Measurements from ENCODE around the gene ANGPTL2. TPM values are rescaled to one million over a fixed set of nuclear protein-coding genes. Genes with fewer than 3 reads are reported as not detected.

ANGPTL2 gene
- polyA plus RNA-seq, 3 donors = 8.7 to 11.4 (median 10.8) TPM

GRCh38 chr9:127099664-127100063 lies 22.8 kb downstream of the ANGPTL2 start:
- DNase-seq (ENCODE audit: low read depth in 3 of 3, low spot score in 2 of 3) = no peak

GRCh38 chr9:127098916-127099553 lies 23.4 kb downstream of the ANGPTL2 start:
- no peak for DNase-seq (ENCODE audit: low read depth in 3 of 3, low spot score in 2 of 3)

- DNase-seq (ENCODE audit: low read depth in 3 of 3, low spot score in 2 of 3) = no peak
Measured at GRCh38 chr9:127097683-127098082, 24.8 kb downstream of the ANGPTL2 start.

GRCh38 chr9:127096208-127096607 lies 26.2 kb downstream of the ANGPTL2 start:
- no peak for DNase-seq (ENCODE audit: low read depth in 3 of 3, low spot score in 2 of 3)

- DNase-seq (ENCODE audit: low read depth in 3 of 3, low spot score in 2 of 3) = no peak
Measured at GRCh38 chr9:127095411-127095810, 27.0 kb downstream of the ANGPTL2 start.

- no peak for DNase-seq (ENCODE audit: low read depth in 3 of 3, low spot score in 2 of 3)
Measured at GRCh38 chr9:127093319-127094020, 29.0 kb downstream of the ANGPTL2 start.

GRCh38 chr9:127092041-127092608 lies 30.3 kb downstream of the ANGPTL2 start:
- DNase-seq (ENCODE audit: low read depth in 3 of 3, low spot score in 2 of 3) = no peak

GRCh38 chr9:127091526-127091925 lies 30.9 kb downstream of the ANGPTL2 start:
- no peak for DNase-seq (ENCODE audit: low read depth in 3 of 3, low spot score in 2 of 3)

- no peak for DNase-seq (ENCODE audit: low read depth in 3 of 3, low spot score in 2 of 3)
Measured at GRCh38 chr9:127090341-127090985, 32.0 kb downstream of the ANGPTL2 start.

- no peak for DNase-seq (ENCODE audit: low read depth in 3 of 3, low spot score in 2 of 3)
Measured at GRCh38 chr9:127089631-127090081, 32.8 kb downstream of the ANGPTL2 start.

GRCh38 chr9:127088724-127089615 lies 33.5 kb downstream of the ANGPTL2 start:
- no peak for DNase-seq (ENCODE audit: low read depth in 3 of 3, low spot score in 2 of 3)

GRCh38 chr9:127087836-127088235 lies 34.6 kb downstream of the ANGPTL2 start:
- DNase-seq (ENCODE audit: low read depth in 3 of 3, low spot score in 2 of 3) = no peak

- no peak for DNase-seq (ENCODE audit: low read depth in 3 of 3, low spot score in 2 of 3)
Measured at GRCh38 chr9:127087411-127087810, 35.0 kb downstream of the ANGPTL2 start.

- DNase-seq (ENCODE audit: low read depth in 3 of 3, low spot score in 2 of 3) = no peak
Measured at GRCh38 chr9:127086771-127087170, 35.7 kb downstream of the ANGPTL2 start.

- no peak for DNase-seq (ENCODE audit: low read depth in 3 of 3, low spot score in 2 of 3)
Measured at GRCh38 chr9:127085186-127085585, 37.2 kb downstream of the ANGPTL2 start.

- no peak for DNase-seq (ENCODE audit: low read depth in 3 of 3, low spot score in 2 of 3)
Measured at GRCh38 chr9:127084076-127085039, 38.1 kb downstream of the ANGPTL2 start.

GRCh38 chr9:127083138-127083980 lies 39.1 kb downstream of the ANGPTL2 start:
- DNase-seq (ENCODE audit: low read depth in 3 of 3, low spot score in 2 of 3) = no peak

Measured in right renal cortex interstitium (tissue), 3 donors.